ENCODE results near the gene ACAP3.

DNA sequence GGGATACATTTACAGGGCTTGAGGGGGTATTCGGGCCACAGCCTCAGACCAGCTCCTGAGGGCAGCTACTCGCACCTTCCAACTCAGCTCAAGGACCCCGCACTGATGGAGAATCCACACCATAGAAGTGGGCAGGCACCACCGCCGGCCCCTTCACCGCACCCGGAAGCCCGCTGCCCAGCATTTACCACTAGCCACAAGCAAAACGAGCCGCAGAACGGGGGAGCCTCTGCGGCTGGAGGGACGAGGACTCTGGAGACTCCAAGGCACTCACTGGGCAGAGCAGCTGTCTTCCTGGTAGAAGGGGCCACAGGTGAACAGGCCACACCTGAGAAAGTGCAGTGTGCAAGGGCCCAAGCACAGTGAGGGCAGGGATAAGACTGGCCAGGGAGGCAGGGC lies 39.4 kb downstream of the ACAP3 start:
- TF ChIP-seq CTCF (IDR thresholded peaks at IDR 0.05; ENCODE audit: low read depth, low read length) = no peak
- no peak for TF ChIP-seq EZH2phosphoT487 (IDR thresholded peaks at IDR 0.05; ENCODE audit: low read depth)

All from OCI-LY3 (cell line).